Skeletal muscle cell (primary cell): ENCODE data around the gene FAM107B.
A peak's percentile ranks its signal among the peaks of the same experiment; 100 is the strongest.
"Not testable (repeated sequence)": the region's sequence is repeated elsewhere in the genome, so short reads cannot be mapped to it uniquely, and the experiment has no call there.

Source experiments
- DNase-seq: peaks from one replicate; pipeline ENCODE4 v3.0.0-alpha.2; 2010; ENCODE audit warnings: low read depth
- H3K4me3 ChIP-seq: 2 replicates; pipeline ENCODE4 v1.5.1; 2011; ENCODE audit warnings: low read depth, mild to moderate bottlenecking, control low read depth, low read length, moderate library complexity

The FAM107B gene

DNA sequence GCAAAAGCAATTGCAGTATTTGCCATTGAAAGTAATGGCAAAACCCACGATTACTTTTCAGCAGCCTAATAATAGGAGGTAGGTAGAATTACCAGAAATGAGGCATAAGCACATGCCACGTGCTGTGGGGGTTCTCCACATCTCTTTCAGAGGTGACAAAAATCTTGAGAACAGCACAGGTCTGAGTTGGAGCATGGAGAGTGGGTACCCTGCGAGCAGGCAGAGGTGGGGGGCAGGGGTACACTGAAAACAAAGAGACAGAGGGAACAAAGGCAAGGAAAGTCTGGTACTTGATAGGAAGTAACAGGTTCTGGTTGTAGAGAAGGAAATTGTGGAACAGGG, 75.9 kb downstream of the FAM107B start:
- no peak overlapping the region for H3K4me3 ChIP-seq

DNA sequence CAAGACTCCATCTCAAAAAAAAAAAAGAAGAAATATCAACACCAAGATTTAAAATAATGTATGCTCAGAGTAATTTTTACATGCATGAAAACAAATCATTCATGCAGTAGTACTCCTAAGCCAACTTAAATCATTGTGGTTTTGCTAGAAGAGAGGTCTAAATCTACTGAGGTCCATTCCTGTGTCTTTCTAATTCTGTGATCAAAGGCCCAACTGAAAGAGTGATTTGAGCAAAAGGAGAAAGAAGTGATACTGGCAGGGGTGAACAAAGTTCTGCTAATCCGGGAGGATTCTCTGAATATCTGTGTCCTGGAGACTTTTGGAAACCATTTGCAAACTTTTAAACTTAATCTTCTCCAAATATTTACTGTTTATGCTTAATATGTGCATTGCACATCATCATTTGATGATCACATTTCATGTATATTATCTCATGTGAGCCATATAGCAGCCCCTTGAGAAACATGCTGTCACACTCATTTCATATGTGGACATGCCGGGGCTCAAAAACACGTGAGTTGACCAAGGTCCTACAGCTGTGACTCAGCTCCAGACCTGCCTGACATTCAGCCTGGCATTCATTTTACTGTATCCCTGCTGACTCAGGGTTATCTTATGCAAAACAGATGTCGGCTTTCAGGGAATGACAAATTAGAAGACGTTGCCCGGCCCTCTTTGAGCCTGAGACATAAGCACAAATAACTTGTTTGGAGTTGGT, 76.4 kb downstream of the FAM107B start:
- H3K4me3 ChIP-seq: no peak overlapping the region
- no peak for DNase-seq

More for the DNA sequence above, 75.9 kb downstream of the FAM107B start:
- no peak for DNase-seq

DNA sequence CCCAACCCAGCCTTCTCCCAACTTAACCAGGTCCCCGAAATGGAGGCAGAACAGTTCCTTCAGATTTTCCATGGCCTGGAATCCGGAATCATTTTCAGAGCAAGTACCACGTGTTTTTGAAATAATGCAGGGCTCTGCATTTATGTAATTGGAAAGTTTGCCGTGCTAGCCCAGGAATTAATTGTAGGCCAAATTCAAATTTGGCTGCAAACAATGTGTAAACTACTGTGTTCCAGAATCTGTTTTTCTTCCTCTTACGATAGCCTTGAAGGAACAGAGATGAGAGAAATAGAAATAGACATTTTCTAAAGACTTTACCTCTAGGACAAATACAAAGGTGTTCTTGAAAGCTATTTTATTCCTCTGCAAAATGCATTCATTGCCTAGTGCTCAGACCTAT, 77.4 kb downstream of the FAM107B start:
- H3K4me3 ChIP-seq: no peak overlapping the region
- no peak for DNase-seq

DNA sequence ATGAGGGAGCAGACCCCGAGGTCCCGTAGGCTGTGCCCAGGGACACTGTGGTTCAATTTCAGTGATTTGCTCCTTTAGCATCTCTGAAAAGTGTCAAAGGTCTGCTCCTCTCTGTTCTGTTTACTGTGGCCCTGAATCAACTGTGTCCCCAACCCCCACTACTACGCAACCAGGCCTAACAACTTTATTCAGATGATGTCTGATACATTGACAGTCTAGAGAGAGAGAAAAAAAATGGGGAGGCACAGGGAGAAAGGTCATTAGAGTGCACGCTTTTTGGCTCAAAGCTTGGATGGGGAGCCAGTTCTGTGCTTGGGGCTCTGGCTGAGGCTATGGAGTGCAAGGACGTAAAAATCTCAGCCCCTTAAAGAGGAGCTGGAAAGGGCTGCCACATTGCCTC, 77.9 kb downstream of the FAM107B start:
- no peak overlapping the region for H3K4me3 ChIP-seq
- DNase-seq: no peak

DNA sequence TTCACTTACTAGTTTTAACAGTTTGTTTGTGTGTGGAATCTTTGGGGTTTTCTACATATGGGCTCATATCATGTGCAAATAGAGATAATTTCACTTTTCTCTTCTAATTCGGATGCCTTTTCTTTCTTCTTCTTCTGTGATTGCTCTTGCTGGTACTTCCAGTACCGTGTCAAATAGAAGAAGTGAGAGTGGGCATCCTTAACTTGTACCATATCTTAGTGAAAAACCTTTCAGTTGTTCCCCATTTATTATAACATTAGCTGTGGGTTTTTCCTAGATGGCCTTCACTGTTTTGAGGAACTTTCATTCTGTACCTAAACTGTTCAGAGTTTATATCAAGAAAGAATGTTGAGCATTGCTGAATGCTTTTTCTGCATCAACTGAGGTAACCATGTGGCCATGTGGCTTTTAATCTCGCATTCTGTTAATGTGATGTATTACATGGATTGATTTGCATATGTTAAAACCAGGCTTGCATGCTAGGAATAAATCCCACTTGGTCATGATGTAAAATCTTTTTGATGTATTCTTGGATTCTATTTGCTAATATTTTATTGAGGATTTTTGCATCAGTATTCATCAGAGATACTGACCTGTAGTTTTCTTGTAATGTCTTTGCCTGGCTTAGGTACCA, 78.7 kb downstream of the FAM107B start:
- DNase-seq: no peak
- no peak overlapping the region for H3K4me3 ChIP-seq

DNA sequence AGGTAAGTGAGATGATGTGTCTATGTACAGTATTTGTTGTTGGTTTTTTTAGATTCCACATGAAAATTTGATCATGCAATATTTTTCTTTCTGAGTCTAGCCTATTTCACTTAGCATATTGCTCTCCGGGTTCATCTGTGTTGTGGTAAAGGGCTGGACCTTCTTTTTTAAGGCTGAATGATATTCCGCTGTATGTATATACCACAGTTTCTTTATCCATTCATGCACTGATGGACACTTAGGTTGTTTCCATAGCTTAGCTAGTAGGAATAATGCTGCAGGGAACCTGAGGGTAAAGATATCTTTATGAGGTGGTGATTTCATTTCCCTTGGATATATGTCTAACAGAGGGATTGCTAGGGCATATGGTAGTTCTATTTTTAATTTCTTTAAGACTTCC, 80.8 kb downstream of the FAM107B start:
- DNase-seq: no peak
- H3K4me3 ChIP-seq: no peak overlapping the region

DNA sequence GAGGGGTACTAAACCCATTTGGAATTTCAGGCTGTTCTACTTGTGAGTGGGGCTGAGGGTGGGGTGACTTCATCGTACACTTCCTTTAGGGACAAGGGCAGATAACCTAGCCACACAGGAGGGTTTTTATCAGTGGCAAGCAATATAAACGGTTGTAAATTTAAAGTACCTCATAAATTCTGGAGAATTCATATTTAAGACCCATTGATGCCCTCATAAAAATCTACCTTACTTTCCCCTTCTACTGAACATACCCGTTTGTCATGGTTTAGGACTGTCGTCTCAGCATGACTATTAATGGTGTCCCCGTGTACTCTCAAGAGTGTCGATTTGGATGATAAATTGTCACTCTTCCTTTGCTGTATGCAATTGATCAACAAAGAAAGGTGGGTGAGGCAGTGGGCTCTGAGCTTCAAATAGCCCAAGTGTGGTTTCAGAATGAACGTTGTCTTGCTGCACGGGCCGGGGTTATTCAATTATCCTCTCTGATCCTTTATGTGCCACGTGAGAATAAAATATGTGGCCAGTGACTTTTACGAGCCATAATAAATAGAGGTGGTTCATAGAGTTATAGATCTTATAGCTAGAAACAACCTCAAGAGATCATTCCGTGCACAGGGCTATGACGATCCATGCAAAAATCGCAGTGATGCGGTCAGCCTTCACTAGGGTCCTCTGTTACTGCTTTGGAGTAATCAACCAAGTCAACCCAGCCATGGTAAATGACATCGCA, 82.2 kb downstream of the FAM107B start:
- DNase-seq: no peak
- no peak overlapping the region for H3K4me3 ChIP-seq

DNA sequence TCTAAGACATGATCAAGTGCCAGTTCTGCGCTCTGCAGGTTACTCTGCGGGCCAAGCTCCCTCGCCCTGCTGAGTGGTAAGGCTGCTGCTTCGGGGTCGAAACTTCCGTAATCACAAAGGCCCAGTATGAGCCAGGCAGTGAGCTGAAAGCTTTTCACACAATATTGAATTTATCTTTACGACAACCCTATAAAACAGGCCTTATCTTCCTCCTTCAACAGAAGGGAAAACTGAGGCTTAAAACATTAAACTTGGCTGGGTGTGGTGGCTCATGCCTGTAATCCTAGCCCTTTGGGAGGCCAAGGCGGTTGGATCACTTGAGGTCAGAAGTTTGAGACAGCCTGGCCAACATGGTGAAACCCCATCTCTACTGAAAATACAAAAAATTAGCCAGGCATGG, 83.3 kb downstream of the FAM107B start:
- no peak overlapping the region for H3K4me3 ChIP-seq
- no peak for DNase-seq

DNA sequence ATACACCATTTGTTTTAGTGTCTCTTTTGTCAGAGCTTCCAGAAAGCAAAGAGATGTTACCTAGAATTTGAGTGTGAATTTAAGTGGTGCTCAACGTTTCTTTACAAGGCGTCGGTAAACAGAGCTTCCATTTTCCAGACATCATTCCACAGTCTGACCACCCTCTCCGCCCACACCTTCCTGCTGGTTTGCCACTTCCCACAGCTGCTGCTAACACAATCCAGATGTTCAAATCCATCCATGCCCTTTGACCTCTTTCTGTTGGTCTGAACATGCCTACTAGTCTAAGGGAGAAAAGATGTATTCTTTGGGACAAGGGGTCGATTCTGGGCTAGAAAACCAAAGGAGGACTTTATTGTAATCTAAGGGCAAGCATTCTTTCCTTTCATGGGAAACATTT, 86.1 kb downstream of the FAM107B start:
- peak; percentile 30 for DNase-seq
- no peak overlapping the region for H3K4me3 ChIP-seq

DNA sequence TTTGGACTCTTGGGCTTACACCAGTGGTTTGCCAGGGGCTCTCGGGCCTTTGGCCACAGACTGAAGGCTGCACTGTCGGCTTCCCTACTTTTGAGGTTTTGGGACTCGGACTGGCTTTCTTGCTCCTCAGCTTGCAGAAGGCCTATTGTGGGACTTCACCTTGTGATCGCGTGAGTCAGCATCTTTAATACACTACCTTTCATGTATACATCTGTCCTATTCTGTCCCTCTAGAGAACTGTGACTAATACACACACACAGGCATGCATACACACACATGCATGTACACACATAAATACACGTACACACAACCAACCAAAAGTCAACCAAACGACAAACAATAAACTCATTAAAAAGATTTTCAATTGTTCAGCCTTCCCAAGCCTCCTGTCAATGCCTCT, 86.5 kb downstream of the FAM107B start:
- DNase-seq, H3K4me3 ChIP-seq: not testable (repeated sequence)

DNA sequence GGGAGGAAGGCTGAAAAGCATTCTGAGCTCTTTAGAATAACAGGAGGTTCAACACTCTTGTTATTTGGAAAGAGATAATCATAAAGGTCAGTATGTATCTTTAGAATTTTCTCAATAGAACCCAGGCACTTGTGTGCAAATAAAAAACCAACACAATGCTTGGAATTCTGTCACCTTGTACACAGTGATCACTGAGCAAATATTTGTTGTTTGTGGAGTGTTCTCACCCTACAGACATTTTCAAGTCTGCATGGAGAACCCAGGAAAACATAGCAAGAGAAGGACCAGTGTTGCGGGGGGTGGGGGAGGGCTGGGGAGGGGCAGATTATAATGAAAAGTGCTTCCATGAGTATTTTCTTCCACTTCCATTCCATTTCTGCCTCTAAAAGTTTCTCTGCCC, 87.4 kb downstream of the FAM107B start:
- DNase-seq: no peak

DNA sequence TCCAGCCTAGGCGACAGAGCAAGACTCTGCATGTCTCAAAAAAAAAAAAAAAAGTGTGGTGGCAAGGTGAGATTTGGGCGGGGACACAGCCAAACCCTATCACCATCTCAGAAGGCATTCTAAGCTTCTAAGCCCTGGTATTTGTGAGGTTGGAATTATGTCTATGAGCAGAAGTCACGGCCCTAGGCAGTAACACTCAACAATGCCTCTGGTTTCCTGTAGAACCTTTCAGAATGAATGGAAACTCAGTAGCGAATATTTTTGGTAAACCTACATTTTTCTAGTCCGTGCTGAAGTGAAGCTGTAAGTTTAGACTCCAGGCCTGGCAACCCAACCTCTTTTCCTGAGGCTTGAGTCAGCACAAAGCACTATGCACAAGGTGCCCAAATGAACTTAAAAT, 88.3 kb downstream of the FAM107B start:
- no peak for DNase-seq
- no peak overlapping the region for H3K4me3 ChIP-seq

More for the DNA sequence above, 87.4 kb downstream of the FAM107B start:
- H3K4me3 ChIP-seq: no peak overlapping the region

DNA sequence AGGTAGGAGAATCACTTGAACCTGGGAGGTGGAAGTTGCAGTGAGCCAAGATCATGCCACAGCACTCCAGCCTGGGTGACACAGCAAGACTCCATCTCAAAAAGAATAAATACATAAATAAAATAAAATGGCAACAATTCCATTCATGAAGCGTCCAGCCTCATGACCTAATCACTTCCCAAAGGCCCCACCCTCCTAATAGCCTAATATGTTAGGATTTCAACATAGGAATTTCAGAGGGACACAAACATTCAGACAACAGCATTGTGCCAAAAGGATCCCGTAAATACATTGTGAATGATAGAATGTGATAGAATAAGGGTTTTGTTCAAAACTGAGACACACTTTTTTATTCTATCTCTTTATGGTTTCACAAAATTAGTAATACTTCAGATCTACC, 90.3 kb downstream of the FAM107B start:
- DNase-seq: no peak
- no peak overlapping the region for H3K4me3 ChIP-seq

DNA sequence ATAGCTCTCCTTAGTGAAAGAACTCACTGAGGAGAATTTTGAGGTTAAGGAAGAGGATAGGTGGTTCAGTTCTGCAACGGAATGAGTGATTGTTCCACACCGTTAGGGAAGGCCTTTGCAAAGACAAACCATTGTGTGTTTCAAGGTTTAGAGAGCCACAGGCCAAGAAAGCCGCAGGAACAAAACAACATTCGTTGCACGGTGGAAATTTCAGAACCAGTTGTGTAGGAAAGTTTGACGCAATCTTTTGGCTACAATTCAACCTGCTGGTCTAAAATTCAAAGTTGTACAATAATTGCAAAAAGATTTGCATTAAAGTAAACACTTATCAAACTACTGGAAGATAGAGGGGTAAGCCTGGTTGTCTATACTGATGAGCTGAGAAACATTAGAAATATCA, 91.4 kb downstream of the FAM107B start:
- no peak for DNase-seq
- H3K4me3 ChIP-seq: no peak overlapping the region

DNA sequence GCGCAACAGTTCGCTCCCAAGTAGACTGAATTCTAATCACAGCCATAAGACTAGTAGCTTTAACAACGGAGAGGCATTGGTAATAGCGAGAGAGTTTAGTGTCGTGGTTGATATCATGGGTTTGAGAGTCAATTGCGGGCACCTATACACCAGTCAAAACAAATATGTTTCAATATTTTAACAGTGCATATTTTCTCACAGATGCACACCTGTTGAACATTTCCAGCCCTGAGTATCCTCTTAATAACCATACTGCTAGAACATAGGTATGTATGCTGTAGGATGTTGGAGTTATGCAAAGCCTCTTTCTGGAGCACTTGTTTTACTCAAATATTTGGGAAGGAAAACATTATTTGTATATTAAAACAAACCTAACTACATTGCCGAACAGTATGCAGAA, 92.9 kb downstream of the FAM107B start:
- no peak for DNase-seq
- no peak overlapping the region for H3K4me3 ChIP-seq

DNA sequence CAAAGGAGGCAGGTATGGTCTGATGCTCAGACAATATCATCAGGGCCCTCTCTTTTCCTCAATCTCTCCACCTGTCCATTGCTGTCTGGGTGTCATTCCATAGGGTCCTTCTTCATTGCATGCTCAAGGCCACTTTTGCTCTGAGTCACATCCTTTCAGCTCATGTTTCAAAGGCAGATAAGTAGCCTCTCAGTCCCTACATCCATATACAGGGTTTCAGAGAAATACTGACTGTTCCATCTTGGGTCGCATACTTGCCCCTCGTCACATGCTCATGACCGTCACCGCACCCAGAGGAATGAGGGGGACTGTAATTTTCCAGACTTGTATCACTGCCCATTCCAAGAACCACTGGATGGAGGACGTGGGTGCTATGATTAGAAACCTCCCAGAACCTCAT, 93.4 kb downstream of the FAM107B start:
- DNase-seq: no peak
- H3K4me3 ChIP-seq: no peak overlapping the region

DNA sequence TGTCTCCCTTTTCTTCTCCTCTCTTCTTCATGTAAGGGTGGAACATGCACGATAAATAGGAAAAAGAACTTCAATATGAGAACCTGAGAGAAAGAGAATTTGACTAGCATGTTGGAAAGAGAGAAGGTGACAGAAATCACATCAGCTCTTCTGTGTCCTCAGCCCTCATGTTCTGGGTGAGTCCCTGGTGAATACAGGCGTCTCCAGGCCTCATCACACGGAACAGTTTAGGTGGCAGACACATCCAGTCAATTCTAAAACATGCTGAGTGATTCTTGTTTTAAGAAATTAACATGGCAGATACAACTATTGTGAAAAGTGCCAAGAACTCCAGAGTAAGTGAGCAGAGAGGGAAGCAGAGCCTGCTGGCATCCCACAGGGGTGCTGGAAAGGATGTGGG, 96.1 kb downstream of the FAM107B start:
- no peak for DNase-seq
- H3K4me3 ChIP-seq: no peak overlapping the region

DNA sequence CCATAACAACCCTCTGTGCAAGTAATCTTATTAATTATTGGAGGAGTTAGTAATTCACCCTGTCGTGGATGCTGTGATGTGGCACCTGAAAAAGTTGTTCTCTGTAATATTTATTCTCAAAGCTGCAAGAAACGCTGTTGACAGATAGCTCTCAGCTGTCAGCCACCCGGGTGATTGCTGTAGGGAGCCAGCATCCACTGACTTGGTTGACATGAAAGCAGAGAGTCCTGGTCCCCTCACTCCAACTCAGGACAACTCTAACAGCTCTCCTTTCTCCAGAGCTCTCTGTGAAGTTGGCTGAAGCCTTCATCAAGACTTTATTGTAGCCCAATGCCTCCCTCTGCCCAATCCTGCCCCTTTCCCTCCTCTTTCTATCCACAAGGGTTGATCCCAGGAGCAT, 98.0 kb downstream of the FAM107B start:
- H3K4me3 ChIP-seq: no peak overlapping the region
- no peak for DNase-seq

DNA sequence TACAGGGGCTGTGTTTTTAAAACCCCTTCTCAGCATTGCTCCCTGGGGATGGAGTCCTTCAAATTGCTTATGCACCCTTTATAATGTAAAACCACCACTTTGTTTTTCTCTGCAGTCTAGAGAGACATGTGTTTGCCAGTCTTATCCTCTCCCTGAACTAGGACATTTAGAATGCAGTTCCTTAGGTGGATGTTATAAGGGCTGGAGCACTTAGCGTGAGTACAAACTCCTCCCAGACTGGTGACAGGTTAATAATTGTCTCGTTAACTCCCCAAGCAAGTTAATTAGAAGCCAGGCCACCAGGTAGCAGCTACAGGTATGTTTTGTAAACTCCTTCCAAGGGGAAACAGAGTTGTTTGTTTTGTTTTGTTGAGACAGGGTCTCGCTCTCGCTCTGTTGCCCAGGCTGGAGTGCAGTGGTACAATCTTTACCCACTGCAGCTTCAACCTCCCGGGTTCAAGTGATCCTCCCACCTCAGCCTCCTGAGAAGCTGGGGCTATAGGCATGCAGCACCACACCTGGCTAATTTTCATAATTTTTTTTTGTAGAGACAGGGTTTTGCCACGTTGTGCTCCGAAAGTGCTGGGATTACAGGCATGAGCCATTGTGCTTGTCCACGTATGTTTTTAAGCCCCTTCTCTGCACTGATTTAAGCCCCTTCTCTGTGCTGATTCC, 100.2 kb downstream of the FAM107B start:
- no peak for DNase-seq
- no peak overlapping the region for H3K4me3 ChIP-seq

DNA sequence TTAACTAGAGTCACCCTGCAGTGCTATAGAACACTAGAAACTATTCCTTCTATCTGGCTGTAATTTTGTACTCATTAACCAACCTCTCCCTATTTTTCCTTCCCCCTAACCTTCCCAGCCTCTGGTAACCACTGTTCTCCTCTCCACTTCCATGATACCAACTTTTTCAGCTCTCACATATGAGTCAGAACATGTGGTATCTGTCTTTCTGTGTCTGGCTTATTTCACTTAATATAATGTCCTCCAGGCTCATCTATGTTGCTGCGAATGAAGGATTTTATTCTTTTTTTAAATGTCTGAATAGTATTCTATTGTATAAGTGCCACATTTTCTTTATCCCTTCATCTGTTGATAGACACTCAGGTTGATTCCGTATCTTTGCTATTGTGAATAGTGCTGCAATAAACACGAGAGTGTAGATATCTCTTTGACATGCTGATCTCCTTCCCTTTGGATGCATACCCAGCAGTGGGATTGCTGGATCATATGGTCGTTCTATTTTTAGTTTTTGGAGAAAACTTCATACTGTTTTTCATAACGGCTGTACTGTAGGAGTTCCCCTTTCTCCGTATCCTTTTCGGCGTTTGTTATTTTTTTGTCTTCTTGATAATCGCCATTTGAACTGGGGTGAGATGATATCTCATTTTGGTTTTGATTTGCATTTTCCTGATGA, 101.4 kb downstream of the FAM107B start:
- DNase-seq: no peak
- H3K4me3 ChIP-seq: no peak overlapping the region
